DND-41 (cell line): ENCODE data around the gene CLEC3B.

Experiments used
- ATAC-seq: fragments of 200-7000 bp; cut with Tn5 transposase; 3 replicates; pipeline ENCODE4 v1.9.1; 2021; ENCODE audit warnings: low read depth; ENCODE audit not compliant: insufficient read depth
- DNase-seq: peaks from one replicate; pipeline ENCODE4 v3.0.0-alpha.2; 2020
- H2AFZ ChIP-seq: 2 replicates; pipeline ENCODE4 v1.6.0; 2012; ENCODE audit warnings: low read depth, low read length
- H3K27ac ChIP-seq: 2 replicates; pipeline ENCODE4 v1.5.1; 2012; ENCODE audit warnings: low read length, inconsistent platforms
- H3K27me3 ChIP-seq: fragments of 200-600 bp; sonication (generic); 2 replicates; pipeline ENCODE4 v1.6.0; 2012; ENCODE audit warnings: low read length, mild to moderate bottlenecking, inconsistent platforms; ENCODE audit not compliant: insufficient read depth, poor library complexity
- H3K36me3 ChIP-seq: 2 replicates; pipeline ENCODE4 v1.5.1; 2012; ENCODE audit warnings: low read length, inconsistent platforms; ENCODE audit not compliant: insufficient read depth
- H3K4me1 ChIP-seq: 2 replicates; pipeline ENCODE4 v1.5.1; 2012; ENCODE audit warnings: mild to moderate bottlenecking, low read length; ENCODE audit not compliant: insufficient read depth
- H3K4me2 ChIP-seq: 2 replicates; pipeline ENCODE4 v1.6.0; 2012; ENCODE audit warnings: mild to moderate bottlenecking, moderate library complexity, low read length, inconsistent platforms; ENCODE audit not compliant: insufficient read depth
- H3K4me3 ChIP-seq, 2 experiments: fragments of 200-600 bp in 1 of 2; shearing (Covaris generic) in 1 of 2; 2 replicates each; pipeline ENCODE4 v1.5.1; 2012 to 2016; ENCODE audit warnings: inconsistent platforms in 2 of 2, low read length in 2 of 2, mild to moderate bottlenecking in 2 of 2, low read depth in 1 of 2, moderate library complexity in 1 of 2
- H3K79me2 ChIP-seq: 2 replicates; pipeline ENCODE4 v1.6.0; 2012; ENCODE audit warnings: low read length, inconsistent platforms; ENCODE audit not compliant: insufficient read depth
- H3K9ac ChIP-seq: 2 replicates; pipeline ENCODE4 v1.6.0; 2012; ENCODE audit warnings: low read depth, mild to moderate bottlenecking, inconsistent platforms, low read length, moderate library complexity
- H3K9me3 ChIP-seq: 2 replicates; pipeline ENCODE4 v1.5.1; 2012; ENCODE audit warnings: low read length, moderate library complexity, mild to moderate bottlenecking, inconsistent platforms; ENCODE audit not compliant: insufficient read depth, severe bottlenecking
- H4K20me1 ChIP-seq: 2 replicates; pipeline ENCODE4 v1.6.0; 2012; ENCODE audit warnings: low read length; ENCODE audit not compliant: insufficient read depth
- CTCF ChIP-seq: IDR thresholded peaks from 2 replicates; pipeline ENCODE4 v1.5.1; 2012; ENCODE audit warnings: borderline replicate concordance, low read length, moderate library complexity, mild to moderate bottlenecking; ENCODE audit not compliant: poor library complexity, severe bottlenecking; ENCODE audit errors: extremely low read depth
- EZH2 ChIP-seq: IDR thresholded peaks from 3 replicates; pipeline ENCODE4 v1.6.1; 2012; ENCODE audit warnings: borderline replicate concordance, low read depth, mild to moderate bottlenecking, moderate library complexity, low read length, inconsistent platforms; ENCODE audit not compliant: severe bottlenecking

CLEC3B gene

GRCh38 chr3:44995142-44995770 is 30.8 kb upstream of the CLEC3B start:
- H2AFZ ChIP-seq = no peak overlapping the region
- TF ChIP-seq EZH2 (no peak), CTCF (no peak)
- H4K20me1 ChIP-seq = no peaks in the 10 kb centered on the region; the same call in 1 of the 2 replicates
- H3K4me2 ChIP-seq = no peak overlapping the region
- ATAC-seq (no peak), DNase-seq (no peak)
- H3K27me3 ChIP-seq = no peaks in the 10 kb centered on the region
- H3K79me2 ChIP-seq = no peaks in the 10 kb centered on the region
- H3K9ac ChIP-seq = no peak overlapping the region
- H3K9me3 ChIP-seq = no peaks in the 10 kb centered on the region
- H3K36me3 ChIP-seq = peaks cover 74% of the 10 kb centered on the region
- no peak overlapping the region for H3K27ac ChIP-seq
- no peaks in the 10 kb centered on the region for H3K4me1 ChIP-seq
- H3K4me3 ChIP-seq = no peak overlapping the region

- Histone ChIP-seq H3K4me2 (no peak overlapping the region), H3K9ac (no peak overlapping the region), H3K4me3 (no peak overlapping the region), H4K20me1 (no peaks in the 10 kb centered on the region; the same call in 1 of the 2 replicates), H3K79me2 (no peaks in the 10 kb centered on the region), H3K27me3 (no peaks in the 10 kb centered on the region), H3K9me3 (no peaks in the 10 kb centered on the region), H3K27ac (no peak overlapping the region), H2AFZ (no peak overlapping the region), H3K4me1 (no peaks in the 10 kb centered on the region), H3K36me3 (peaks cover 70% of the 10 kb centered on the region)
- TF ChIP-seq CTCF (no peak), EZH2 (no peak)
- no peak for DNase-seq
- no peak for ATAC-seq
Measured at GRCh38 chr3:44996556-44996969, 29.5 kb upstream of the CLEC3B start.

DNA sequence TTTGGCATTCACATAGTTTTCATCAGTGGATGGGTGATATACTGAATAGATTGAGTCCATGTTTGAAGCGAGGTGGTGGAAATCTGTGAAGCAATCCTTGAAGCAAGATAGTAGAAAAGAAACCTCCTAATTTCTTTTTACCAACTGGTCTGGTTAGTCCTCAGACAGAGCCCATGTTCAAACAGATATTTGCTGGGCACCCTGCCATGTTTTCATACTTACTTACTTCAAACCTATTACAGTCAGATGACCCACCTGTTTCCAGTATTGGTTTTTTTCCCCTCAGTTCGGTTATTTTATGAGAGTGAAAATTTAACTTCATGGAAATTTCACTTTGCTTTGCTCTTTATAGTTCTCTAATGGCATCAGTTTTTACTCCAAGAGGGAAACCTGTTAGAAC is 26.3 kb upstream of the CLEC3B start:
- no peak overlapping the region for H3K27ac ChIP-seq
- H3K4me3 ChIP-seq = no peak overlapping the region
- no peaks in the 10 kb centered on the region for H3K4me1 ChIP-seq
- ATAC-seq (no peak), DNase-seq (no peak)
- H2AFZ ChIP-seq = no peak overlapping the region
- H4K20me1 ChIP-seq = no peaks in the 10 kb centered on the region
- no peak overlapping the region for H3K9ac ChIP-seq
- peaks cover 72% of the 10 kb centered on the region for H3K36me3 ChIP-seq
- H3K79me2 ChIP-seq = no peaks in the 10 kb centered on the region
- no peaks in the 10 kb centered on the region for H3K27me3 ChIP-seq
- H3K9me3 ChIP-seq = no peaks in the 10 kb centered on the region
- no peak overlapping the region for H3K4me2 ChIP-seq
- TF ChIP-seq CTCF (no peak), EZH2 (no peak)

DNA sequence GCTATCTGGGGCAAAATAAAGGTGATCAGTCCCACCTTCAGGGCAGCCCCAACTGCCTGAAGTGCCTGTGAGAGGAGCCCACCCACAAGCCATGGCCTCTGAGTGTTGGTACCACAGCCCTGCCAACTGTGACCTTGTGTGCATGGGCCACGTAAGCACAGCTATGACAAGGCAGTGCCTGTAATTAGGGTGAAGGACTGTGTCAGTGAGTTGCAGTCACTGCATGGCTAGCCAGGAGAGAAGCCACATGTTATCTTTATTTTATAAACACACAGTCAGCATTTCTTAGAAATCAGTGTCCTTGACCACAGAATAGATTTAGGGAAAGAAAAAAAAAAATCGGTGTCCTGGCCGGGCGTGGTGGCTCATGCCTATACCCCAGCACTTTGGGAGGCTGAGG is 25.3 kb upstream of the CLEC3B start:
- peaks cover 79% of the 10 kb centered on the region for H3K36me3 ChIP-seq
- no peaks in the 10 kb centered on the region for H4K20me1 ChIP-seq
- TF ChIP-seq CTCF (no peak), EZH2 (no peak)

More for the DNA sequence above, 25.3 kb upstream of the CLEC3B start:
- DNase-seq (no peak), ATAC-seq (no peak)
- Histone ChIP-seq H3K9ac (no peak overlapping the region), H3K4me3 (no peak overlapping the region), H2AFZ (no peak overlapping the region), H3K9me3 (no peaks in the 10 kb centered on the region), H3K79me2 (no peaks in the 10 kb centered on the region), H3K27me3 (no peaks in the 10 kb centered on the region), H3K27ac (no peak overlapping the region), H3K4me1 (peaks cover 10% of the 10 kb centered on the region), H3K4me2 (no peak overlapping the region)
